Measurements from ENCODE around the gene SCUBE3. TPM values are rescaled to one million over a fixed set of nuclear protein-coding genes. Genes with fewer than 3 reads are reported as not detected.

SCUBE3 gene
- total and polyA plus RNA-seq, 2 of the 13 experiments (the other 11 are each of a cell fraction or from before 2014, with no cell fraction given) = not detected

- TF ChIP-seq ZNF121 (CRISPR knock-in tag; IDR thresholded peaks at IDR 0.05) (0 out of 2 replicates have a peak, but pooled peaks have one; percentile 2), ZSCAN21 (CRISPR knock-in tag; IDR thresholded peaks at IDR 0.05; ENCODE audit: borderline replicate concordance) (peak; percentile 80), ZNF17 (CRISPR knock-in tag; IDR thresholded peaks at IDR 0.05) (no peak), SIX1 (CRISPR knock-in tag; IDR thresholded peaks at IDR 0.05; ENCODE audit: borderline replicate concordance) (peak; percentile 53; the same call in 1 of the 2 replicates), ZNF367 (CRISPR knock-in tag; IDR thresholded peaks at IDR 0.05; ENCODE audit: borderline replicate concordance) (no peak), HOXA9 (CRISPR knock-in tag; IDR thresholded peaks at IDR 0.05; ENCODE audit: borderline replicate concordance) (peak; percentile 82; the same call in 1 of the 2 replicates), ZNF333 (CRISPR knock-in tag; IDR thresholded peaks at IDR 0.05; ENCODE audit: borderline replicate concordance) (peak; percentile 30), SNRNP70 (IDR thresholded peaks at IDR 0.05; ENCODE audit: low read depth, low read length) (no peak), FOXA1 (IDR thresholded peaks at IDR 0.05) (no peak), FOXA1 (CRISPR knock-in tag; IDR thresholded peaks at IDR 0.05) (peak; percentile 18; the same call in 1 of the 2 replicates), HNRNPK (IDR thresholded peaks at IDR 0.05; ENCODE audit: low read depth, low read length, poor library complexity, severe bottlenecking) (peak; percentile 97), MYC (CRISPR knock-in tag; IDR thresholded peaks at IDR 0.05; ENCODE audit: borderline replicate concordance) (peak; percentile 98), ARNT2 (CRISPR knock-in tag; IDR thresholded peaks at IDR 0.05; ENCODE audit: low read depth) (peak; percentile 92), ZNF766 (CRISPR knock-in tag; IDR thresholded peaks at IDR 0.05; ENCODE audit: borderline replicate concordance) (peak; percentile 76; the same call in 1 of the 2 replicates), ZSCAN12 (CRISPR knock-in tag; IDR thresholded peaks at IDR 0.05) (0 out of 2 replicates have a peak, but pooled peaks have one; percentile 28), NAIF1 (CRISPR knock-in tag; IDR thresholded peaks at IDR 0.05; ENCODE audit: borderline replicate concordance) (peak; percentile 77; the same call in 1 of the 2 replicates), ATF2 (CRISPR knock-in tag; IDR thresholded peaks at IDR 0.05) (peak; percentile 95), ZNF598 (CRISPR knock-in tag; IDR thresholded peaks at IDR 0.05; ENCODE audit: borderline replicate concordance) (peak; percentile 98; the same call in 1 of the 2 replicates), NBN (conservative IDR thresholded peaks at IDR 0.05) (no peak), ZNF546 (CRISPR knock-in tag; conservative IDR thresholded peaks at IDR 0.05) (peak; percentile 96), KLF16 (CRISPR knock-in tag; IDR thresholded peaks at IDR 0.05) (peak in 1 of 2 experiments; percentile 99; a peak in 2 of 4 replicates)
- TF ChIP-seq, protein P1, sequence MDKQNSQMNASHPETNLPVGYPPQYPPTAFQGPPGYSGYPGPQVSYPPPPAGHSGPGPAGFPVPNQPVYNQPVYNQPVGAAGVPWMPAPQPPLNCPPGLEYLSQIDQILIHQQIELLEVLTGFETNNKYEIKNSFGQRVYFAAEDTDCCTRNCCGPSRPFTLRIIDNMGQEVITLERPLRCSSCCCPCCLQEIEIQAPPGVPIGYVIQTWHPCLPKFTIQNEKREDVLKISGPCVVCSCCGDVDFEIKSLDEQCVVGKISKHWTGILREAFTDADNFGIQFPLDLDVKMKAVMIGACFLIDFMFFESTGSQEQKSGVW (CRISPR knock-in tag; IDR thresholded peaks at IDR 0.05; ENCODE audit: borderline replicate concordance) = no peak
- TF ChIP-seq, protein P2, sequence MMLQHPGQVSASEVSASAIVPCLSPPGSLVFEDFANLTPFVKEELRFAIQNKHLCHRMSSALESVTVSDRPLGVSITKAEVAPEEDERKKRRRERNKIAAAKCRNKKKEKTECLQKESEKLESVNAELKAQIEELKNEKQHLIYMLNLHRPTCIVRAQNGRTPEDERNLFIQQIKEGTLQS (CRISPR knock-in tag; IDR thresholded peaks at IDR 0.05) = peak; percentile 85
- TF ChIP-seq, protein P3, sequence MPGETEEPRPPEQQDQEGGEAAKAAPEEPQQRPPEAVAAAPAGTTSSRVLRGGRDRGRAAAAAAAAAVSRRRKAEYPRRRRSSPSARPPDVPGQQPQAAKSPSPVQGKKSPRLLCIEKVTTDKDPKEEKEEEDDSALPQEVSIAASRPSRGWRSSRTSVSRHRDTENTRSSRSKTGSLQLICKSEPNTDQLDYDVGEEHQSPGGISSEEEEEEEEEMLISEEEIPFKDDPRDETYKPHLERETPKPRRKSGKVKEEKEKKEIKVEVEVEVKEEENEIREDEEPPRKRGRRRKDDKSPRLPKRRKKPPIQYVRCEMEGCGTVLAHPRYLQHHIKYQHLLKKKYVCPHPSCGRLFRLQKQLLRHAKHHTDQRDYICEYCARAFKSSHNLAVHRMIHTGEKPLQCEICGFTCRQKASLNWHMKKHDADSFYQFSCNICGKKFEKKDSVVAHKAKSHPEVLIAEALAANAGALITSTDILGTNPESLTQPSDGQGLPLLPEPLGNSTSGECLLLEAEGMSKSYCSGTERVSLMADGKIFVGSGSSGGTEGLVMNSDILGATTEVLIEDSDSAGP (CRISPR knock-in tag; IDR thresholded peaks at IDR 0.05; ENCODE audit: borderline replicate concordance) = peak; percentile 94
- TF ChIP-seq, protein P4, sequence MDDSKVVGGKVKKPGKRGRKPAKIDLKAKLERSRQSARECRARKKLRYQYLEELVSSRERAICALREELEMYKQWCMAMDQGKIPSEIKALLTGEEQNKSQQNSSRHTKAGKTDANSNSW (CRISPR knock-in tag; IDR thresholded peaks at IDR 0.05; ENCODE audit: borderline replicate concordance) = peak; percentile 96
Measured at GRCh38 chr6:35259194-35259947, 45.6 kb downstream of the SCUBE3 start, which contains the start of gene ZNF76 (continued).
